ENCODE measurements around the gene WWOX.
A peak's percentile ranks its signal among the peaks of the same experiment; 100 is the strongest.

Gene WWOX

GRCh38 chr16:78275420-78275819, 176.0 kb downstream of the WWOX start:
- DNase-seq (ENCODE audit: low spot score): no peak

GRCh38 chr16:78277321-78278055, 178.0 kb downstream of the WWOX start:
- DNase-seq (ENCODE audit: low spot score): no peak

GRCh38 chr16:78278056-78278450, 178.6 kb downstream of the WWOX start:
- no peak for DNase-seq (ENCODE audit: low spot score)

- no peak for DNase-seq (ENCODE audit: low spot score)
Observed at GRCh38 chr16:78281115-78281514, 181.7 kb downstream of the WWOX start.

- DNase-seq (ENCODE audit: low spot score): no peak
Observed at GRCh38 chr16:78283548-78284251, 184.2 kb downstream of the WWOX start.

GRCh38 chr16:78284326-78284725, 184.9 kb downstream of the WWOX start:
- DNase-seq (ENCODE audit: low spot score): no peak

GRCh38 chr16:78284957-78285434, 185.5 kb downstream of the WWOX start:
- DNase-seq (ENCODE audit: low spot score): no peak

GRCh38 chr16:78285437-78285922, 186.0 kb downstream of the WWOX start:
- DNase-seq (ENCODE audit: low spot score): no peak

GRCh38 chr16:78286065-78286464, 186.6 kb downstream of the WWOX start:
- no peak for DNase-seq (ENCODE audit: low spot score)

GRCh38 chr16:78288888-78289287, 189.4 kb downstream of the WWOX start:
- DNase-seq (ENCODE audit: low spot score): peak; percentile 25

GRCh38 chr16:78289373-78289772, 189.9 kb downstream of the WWOX start:
- DNase-seq (ENCODE audit: low spot score): no peak

- DNase-seq (ENCODE audit: low spot score): no peak
Observed at GRCh38 chr16:78289844-78290277, 190.4 kb downstream of the WWOX start.

- DNase-seq (ENCODE audit: low spot score): no peak
Observed at GRCh38 chr16:78290395-78290794, 190.9 kb downstream of the WWOX start.

GRCh38 chr16:78290872-78291591, 191.6 kb downstream of the WWOX start:
- DNase-seq (ENCODE audit: low spot score): no peak

- DNase-seq (ENCODE audit: low spot score): no peak
Observed at GRCh38 chr16:78291604-78292003, 192.2 kb downstream of the WWOX start.

- no peak for DNase-seq (ENCODE audit: low spot score)
Observed at GRCh38 chr16:78292086-78292843, 192.8 kb downstream of the WWOX start.

GRCh38 chr16:78292844-78293380, 193.5 kb downstream of the WWOX start:
- no peak for DNase-seq (ENCODE audit: low spot score)

GRCh38 chr16:78294538-78295225, 195.2 kb downstream of the WWOX start:
- no peak for DNase-seq (ENCODE audit: low spot score)

GRCh38 chr16:78297066-78297666, 197.7 kb downstream of the WWOX start:
- DNase-seq (ENCODE audit: low spot score): no peak

- no peak for DNase-seq (ENCODE audit: low spot score)
Observed at GRCh38 chr16:78298986-78299385, 199.5 kb downstream of the WWOX start.

GRCh38 chr16:78300469-78300868, 201.0 kb downstream of the WWOX start:
- no peak for DNase-seq (ENCODE audit: low spot score)
